Non-pigmented ciliary epithelial cell (primary cell): Measurements from ENCODE around the gene SS18L1.

Experiments
- DNase-seq: peaks from one replicate; pipeline ENCODE4 v3.0.0-alpha.2; 2010; ENCODE audit warnings: low read depth

SS18L1 gene

GRCh38 chr20:62119591-62120364 is 23.8 kb upstream of the SS18L1 start:
- DNase-seq = no peak

- DNase-seq = no peak
Measured at GRCh38 chr20:62120365-62120762, 23.2 kb upstream of the SS18L1 start.

DNA sequence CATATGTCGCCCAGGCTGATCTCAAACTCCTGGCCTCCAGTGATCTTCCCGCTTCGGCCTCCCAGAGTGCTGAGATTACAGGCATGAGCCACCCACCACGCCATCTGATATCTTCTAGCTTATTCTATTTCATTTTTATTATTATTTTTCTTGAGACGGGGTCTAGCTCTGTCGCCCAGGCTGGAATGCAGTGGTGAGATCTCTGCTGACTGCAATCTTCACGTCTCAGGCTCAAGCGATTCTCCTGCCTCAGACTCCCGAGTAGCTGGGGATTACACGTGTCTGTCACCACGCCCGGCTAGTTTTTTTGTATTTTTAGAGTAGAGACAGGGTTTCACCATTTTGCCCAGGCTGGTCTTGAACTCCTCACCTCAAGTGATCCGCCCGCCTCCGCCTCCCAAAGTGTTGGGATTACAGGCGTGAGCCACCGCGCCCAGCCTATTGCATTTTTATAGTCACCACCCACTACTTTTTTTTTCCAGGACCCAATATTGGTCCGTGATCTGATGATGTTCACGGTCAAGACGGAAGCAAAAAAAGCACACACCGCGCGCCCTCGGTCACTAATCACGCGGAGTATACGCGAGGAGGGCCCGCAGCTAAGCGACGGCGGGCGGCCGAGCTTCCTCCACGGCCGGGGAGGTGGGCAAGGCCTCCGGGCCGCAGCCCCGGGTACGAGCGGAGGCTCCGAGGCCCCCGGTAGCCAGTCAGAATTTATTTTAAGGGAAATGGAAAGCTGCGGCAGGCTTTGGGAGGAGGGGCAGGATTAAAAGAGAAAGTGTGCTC is 22.4 kb upstream of the SS18L1 start:
- DNase-seq = no peak

- peak; percentile 60 for DNase-seq
Measured at GRCh38 chr20:62121776-62122653, 21.6 kb upstream of the SS18L1 start, which contains the start of gene LSM14B. Gene LSM14B (plus strand): TSS chr20:62122475. CDS start chr20:62122667, 192 bp downstream.

GRCh38 chr20:62122654-62123449 is 20.7 kb upstream of the SS18L1 start:
- DNase-seq = no peak

DNA sequence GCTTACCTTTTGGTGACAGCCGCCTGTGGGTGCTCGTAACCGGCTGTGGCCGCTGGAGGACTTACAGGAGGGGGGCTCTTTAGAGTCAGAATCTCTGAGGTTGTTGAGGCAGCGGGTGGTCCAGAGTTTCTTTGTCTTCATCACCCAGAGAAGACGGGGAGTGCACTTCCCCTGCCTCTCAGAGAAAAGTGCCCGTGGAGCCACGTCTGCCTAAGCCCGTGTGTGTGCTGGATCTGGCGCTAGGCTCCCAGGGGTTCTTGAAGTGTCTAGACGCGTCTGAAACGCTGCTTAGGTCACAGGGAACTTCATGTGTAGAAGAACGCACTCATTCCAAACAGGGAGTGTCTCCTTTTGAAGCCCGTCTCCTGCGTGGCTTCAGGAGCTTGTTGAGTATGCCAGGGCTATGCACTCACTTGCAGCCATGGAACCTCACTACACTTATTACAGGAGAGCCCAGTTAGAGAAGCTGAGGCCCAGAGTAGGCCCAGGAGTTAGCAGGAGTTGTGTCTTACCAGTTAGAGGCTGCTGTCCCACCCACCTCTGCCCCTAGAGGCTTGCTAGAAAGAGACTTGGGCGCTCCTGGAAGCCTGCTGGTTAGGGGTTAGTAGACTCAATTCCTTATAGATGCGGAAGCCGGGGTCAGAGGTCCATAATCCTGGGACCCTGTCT is 20.0 kb upstream of the SS18L1 start:
- DNase-seq = no peak

DNA sequence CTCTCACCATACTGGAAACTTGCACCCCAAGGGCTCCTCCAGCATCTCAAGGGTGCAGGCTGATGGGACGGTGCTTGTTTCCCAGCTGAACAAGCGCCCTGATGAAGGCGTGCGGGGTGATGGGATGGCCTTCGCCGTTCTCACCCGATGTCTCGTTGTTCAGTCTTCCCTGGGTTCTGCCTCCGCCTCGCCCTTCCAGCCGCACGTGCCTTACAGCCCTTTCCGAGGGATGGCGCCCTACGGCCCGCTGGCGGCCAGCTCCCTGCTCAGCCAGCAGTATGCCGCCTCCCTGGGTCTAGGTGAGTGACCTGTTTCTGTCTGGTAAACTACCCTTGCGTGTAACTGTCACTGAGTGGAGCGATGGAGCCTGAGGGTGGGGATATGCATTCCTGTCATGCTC is 17.4 kb upstream of the SS18L1 start:
- DNase-seq = no peak

- DNase-seq = no peak
Measured at GRCh38 chr20:62127799-62128198, 15.8 kb upstream of the SS18L1 start.

- DNase-seq = no peak
Measured at GRCh38 chr20:62128502-62128901, 15.1 kb upstream of the SS18L1 start.

DNA sequence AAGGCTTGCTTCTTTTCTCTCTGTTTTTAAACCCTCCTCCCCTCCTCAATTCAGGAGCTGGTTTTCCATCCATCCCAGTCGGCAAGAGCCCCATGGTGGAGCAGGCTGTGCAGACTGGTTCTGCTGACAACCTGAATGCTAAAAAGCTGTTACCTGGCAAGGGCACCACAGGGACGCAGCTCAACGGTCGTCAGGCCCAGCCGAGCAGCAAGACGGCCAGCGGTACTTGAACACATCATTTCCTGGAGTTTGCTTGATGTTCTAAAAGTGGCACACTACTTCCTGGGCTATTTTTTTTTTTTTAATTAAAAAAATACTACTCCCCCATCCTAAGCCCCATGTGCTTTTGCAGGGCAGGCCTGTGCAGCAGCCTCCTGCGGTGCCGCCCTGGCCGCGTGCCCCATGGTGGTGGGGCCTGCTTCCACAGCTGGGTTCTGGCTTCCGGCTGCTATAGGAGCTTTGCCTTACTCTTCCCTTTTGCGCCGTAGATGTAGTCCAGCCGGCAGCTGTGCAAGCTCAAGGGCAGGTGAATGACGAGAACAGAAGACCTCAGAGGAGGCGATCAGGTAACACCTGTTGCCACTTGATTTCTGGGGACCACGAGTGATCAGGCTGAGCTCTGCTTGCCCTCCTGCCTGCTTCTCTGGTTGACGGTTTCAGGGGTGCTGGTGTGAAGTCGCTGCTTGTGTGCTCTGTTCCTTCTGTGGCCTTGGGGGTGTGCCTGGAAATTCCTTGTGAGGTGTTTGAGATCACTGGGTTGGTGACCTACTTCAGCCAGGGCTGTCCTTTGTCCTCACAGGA is 13.6 kb upstream of the SS18L1 start:
- no peak for DNase-seq

GRCh38 chr20:62131560-62132320 is 11.8 kb upstream of the SS18L1 start:
- DNase-seq = no peak

GRCh38 chr20:62132421-62132820 is 11.1 kb upstream of the SS18L1 start:
- no peak for DNase-seq

DNA sequence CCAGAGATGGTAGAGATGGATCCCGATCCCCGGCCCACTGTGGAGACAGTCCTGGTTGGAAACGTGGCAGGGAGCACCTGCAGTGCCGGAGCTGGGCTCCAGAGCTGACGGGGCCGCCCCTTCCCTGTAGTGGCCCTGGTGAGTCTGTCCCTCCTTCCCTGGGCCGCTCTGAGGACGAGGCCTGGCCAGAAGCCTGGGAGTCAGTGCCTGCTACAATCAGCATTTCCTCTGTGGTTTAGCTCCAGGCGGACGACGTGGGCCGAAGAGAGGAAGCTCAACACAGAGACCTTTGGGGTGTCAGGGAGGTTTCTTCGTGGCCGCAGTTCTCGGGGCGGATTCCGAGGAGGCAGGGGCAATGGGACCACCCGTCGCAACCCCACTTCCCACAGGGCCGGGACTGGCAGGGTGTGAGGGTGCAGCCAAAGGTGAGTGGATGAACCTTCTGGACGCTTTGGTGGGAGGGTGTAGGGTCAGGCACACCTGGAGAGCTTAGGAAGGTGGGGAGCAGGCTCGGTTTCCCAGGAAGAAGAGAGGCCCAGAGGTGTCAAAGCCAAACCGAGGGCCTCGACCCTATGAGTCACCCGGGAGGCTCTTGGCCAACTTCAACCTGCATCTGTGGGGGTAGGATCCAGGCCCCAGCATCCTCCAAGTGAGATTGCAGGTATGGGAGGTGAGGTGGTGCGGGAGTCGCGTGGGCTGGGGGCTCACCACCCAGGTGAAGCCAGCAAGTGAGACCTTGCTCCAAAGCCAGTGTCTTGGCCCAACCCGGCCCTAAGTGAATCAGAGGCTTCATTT is 10.3 kb upstream of the SS18L1 start:
- no peak for DNase-seq

GRCh38 chr20:62133864-62134263 is 9.7 kb upstream of the SS18L1 start:
- DNase-seq = no peak

DNA sequence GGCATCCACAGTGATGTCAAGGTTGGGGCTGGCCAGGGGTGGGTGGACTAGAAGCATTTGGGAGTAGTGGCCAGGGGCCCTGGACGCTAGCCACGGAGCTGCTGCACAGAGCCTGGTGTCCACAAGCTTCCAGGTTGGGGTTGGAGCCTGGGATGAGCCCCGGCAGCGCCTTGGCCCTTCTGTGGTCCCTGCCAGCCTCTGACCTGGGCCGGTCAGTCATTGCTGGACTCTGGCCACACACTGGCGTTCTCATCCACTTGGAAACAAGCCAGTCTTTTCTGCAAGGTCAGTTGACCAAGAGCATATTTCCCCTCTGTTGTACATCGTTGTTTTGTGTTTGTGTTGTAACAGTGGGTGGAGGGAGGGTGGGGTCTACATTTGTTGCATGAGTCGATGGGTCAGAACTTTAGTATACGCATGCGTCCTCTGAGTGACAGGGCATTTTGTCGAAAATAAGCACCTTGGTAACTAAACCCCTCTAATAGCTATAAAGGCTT is 8.8 kb upstream of the SS18L1 start:
- DNase-seq = no peak

GRCh38 chr20:62135573-62136266 is 7.8 kb upstream of the SS18L1 start:
- DNase-seq = no peak

GRCh38 chr20:62136283-62137091 is 7.1 kb upstream of the SS18L1 start:
- DNase-seq = no peak
